A549 (cell line): Measurements from ENCODE around the gene OR6Q1. TPM values are rescaled to one million over a fixed set of nuclear protein-coding genes. Genes with fewer than 3 reads are reported as not detected.
"Not testable (repeated sequence)": the region's sequence is repeated elsewhere in the genome, so short reads cannot be mapped to it uniquely, and the experiment has no call there.

ENCODE experiments used
- ATAC-seq, 2 experiments: fragments of 200-7000 bp in 1 of 2; fragments of >200 bp in 1 of 2; cut with Nextera tagmentation in 1 of 2; cut with Tn5 transposase in 1 of 2; 3 replicates each; pipeline versions ENCODE4 v1.8.0 to v1.9.1; 2018 to 2020; ENCODE audit warnings: mild to moderate bottlenecking in 1 of 2, moderate library complexity in 1 of 2
- CTCF ChIA-PET: fragments of 300-600 bp; sonication (Branson Sonifier 250); formaldehyde crosslinking; extraction: SDS; loops from one replicate; lab custom pipeline; 2021; ENCODE audit warnings: antibody characterized with exemption, inconsistent platforms; lab: Yijun Ruan, JAX
- POLR2A ChIA-PET: fragments of 350-600 bp; formaldehyde crosslinking; extraction: SDS; loops from one replicate; lab custom pipeline; 2021; ENCODE audit warnings: antibody characterized with exemption, inconsistent platforms; lab: Yijun Ruan, JAX
- DNase-seq, 2 experiments: peaks; one replicate each; pipeline versions ENCODE4 v3.0.0 to v3.0.0-alpha.2; 2011 to 2016; ENCODE audit warnings: low read depth in 1 of 2, low spot score in 1 of 2
- FAIRE-seq: peaks from 2 replicates; lab custom pipeline; 2011; peaks lifted over from hg19 to GRCh38; lab: Jason Lieb, UNC
- H3K27ac ChIP-seq, 2 experiments: fragments of >200 bp; sonication (Bioruptor Twin); formaldehyde crosslinking; 3 replicates each; pipeline ENCODE4 v1.5.1; 2016 to 2017
- H3K4me1 ChIP-seq: fragments of >200 bp; sonication (Bioruptor Twin); formaldehyde crosslinking; 3 replicates; pipeline ENCODE4 v1.6.1; 2016
- H3K4me2 ChIP-seq: fragments of >200 bp; sonication (Bioruptor Twin); formaldehyde crosslinking; 3 replicates; pipeline ENCODE4 v1.6.1; 2016
- H3K4me3 ChIP-seq: fragments of >200 bp; sonication (Bioruptor Twin); formaldehyde crosslinking; 3 replicates; pipeline ENCODE4 v1.5.1; 2016
- H3K9me3 ChIP-seq: fragments of >200 bp; sonication (Bioruptor Twin); formaldehyde crosslinking; 3 replicates; pipeline ENCODE4 v1.6.1; 2016
- CBX2 ChIP-seq: fragments of 200-600 bp; sonication (generic); IDR thresholded peaks from 2 replicates; pipeline ENCODE4 v1.6.1; 2016; ENCODE audit warnings: low read depth, mild to moderate bottlenecking, borderline replicate concordance
- CEBPB ChIP-seq, 2 experiments: fragments of >200 bp in 1 of 2; sonication (Bioruptor Twin) in 1 of 2; formaldehyde crosslinking in 1 of 2; IDR thresholded peaks; 2 replicates each; pipeline ENCODE4 v1.6.1; 2012 to 2016
- CHD4 ChIP-seq: fragments of 200-600 bp; sonication (generic); IDR thresholded peaks from 2 replicates; pipeline ENCODE4 v1.6.1; 2016; ENCODE audit warnings: antibody characterized with exemption, mild to moderate bottlenecking, borderline replicate concordance
- ELK1 ChIP-seq: fragments of 150-350 bp; IDR thresholded peaks from 2 replicates; pipeline ENCODE4 v1.6.1; 2014; ENCODE audit warnings: low read depth, mild to moderate bottlenecking, low read length
- FOXS1 ChIP-seq: fragments of 250-450 bp; sonication (Bioruptor Pico); IDR thresholded peaks from 2 replicates; pipeline ENCODE4 v1.5.0; 2020; ENCODE audit warnings: mild to moderate bottlenecking, moderate library complexity
- HOXB5 ChIP-seq: fragments of 250-450 bp; sonication (Bioruptor Pico); IDR thresholded peaks from 2 replicates; pipeline ENCODE4 v1.5.0; 2020; ENCODE audit warnings: mild to moderate bottlenecking, moderate library complexity
- MAFK ChIP-seq: fragments of 450-650 bp; IDR thresholded peaks from 2 replicates; pipeline ENCODE4 v1.6.1; 2014; ENCODE audit not compliant: partially characterized antibody
- MYC ChIP-seq: IDR thresholded peaks from 2 replicates; pipeline ENCODE4 v1.6.1; 2012; ENCODE audit warnings: mild to moderate bottlenecking, inconsistent platforms, low read length, improper control_type of control experiment, borderline replicate concordance
- NR3C1 ChIP-seq: fragments of >200 bp; sonication (Bioruptor Twin); formaldehyde crosslinking; IDR thresholded peaks from 3 replicates; pipeline ENCODE4 v1.6.1; 2017
- SMC3 ChIP-seq: fragments of >200 bp; sonication (Bioruptor Twin); formaldehyde crosslinking; IDR thresholded peaks from 3 replicates; pipeline ENCODE4 v1.6.1; 2018; ENCODE audit warnings: inconsistent platforms
- SREBF2 ChIP-seq: fragments of 450-650 bp; IDR thresholded peaks from 2 replicates; pipeline ENCODE4 v1.6.1; 2014; ENCODE audit warnings: mild to moderate bottlenecking, moderate library complexity
- TFCP2L1 ChIP-seq: fragments of 250-450 bp; sonication (Bioruptor Pico); IDR thresholded peaks from 2 replicates; pipeline ENCODE4 v1.5.0; 2021; ENCODE audit warnings: mild to moderate bottlenecking
- TP53 ChIP-seq: fragments of 250-450 bp; sonication (Bioruptor Pico); IDR thresholded peaks from 2 replicates; pipeline ENCODE4 v1.5.0; 2021; ENCODE audit warnings: mild to moderate bottlenecking, moderate library complexity
- ZFP36 ChIP-seq: fragments of 450-650 bp; IDR thresholded peaks from 2 replicates; pipeline ENCODE4 v1.6.1; 2014; ENCODE audit warnings: borderline replicate concordance; ENCODE audit not compliant: partially characterized antibody
- WGBS: methylation state at CpG from one replicate; pipeline ENCODE4 v1.1.6; 2017; ENCODE audit errors: missing lambda C conversion rate; 5-methylcytosine and 5-hydroxymethylcytosine counted together
- polyA plus RNA-seq, 4 experiments: library from polyadenylated mRNA; depleted of rRNA in 3 of 4; stranded (reverse); fragments of >200 nt; fragmentation: RNase III in 1 of 4; extraction: RNeasy Plus Mini Kit Qiagen cat#74134 plus additional on column Dnase treatment in 1 of 4; gene quantifications; 2 replicates in 3 of 4; 3 replicates in 1 of 4; pipeline ENCODE4 v1.2.3, GENCODE V29; 2011 to 2017
- TF ChIP-seq, protein P1 (sequence below): IDR thresholded peaks from 2 replicates; pipeline ENCODE4 v1.6.1; 2012
- TF ChIP-seq, protein P2 (sequence below): fragments of >200 bp; sonication (Bioruptor Twin); formaldehyde crosslinking; IDR thresholded peaks from 3 replicates; pipeline ENCODE4 v1.6.1; 2016

Gene OR6Q1
- polyA plus RNA-seq, 2 of the 4 experiments (the other 2 are of a cell fraction), result not detected

- no peak for ATAC-seq
- H3K27ac ChIP-seq, result no peak overlapping the region
- no peaks in the 10 kb centered on the region for H3K4me1 ChIP-seq
- DNase-seq, result no peak
- FAIRE-seq, result no peak
- no peak overlapping the region for H3K4me2 ChIP-seq
- ChIA-PET POLR2A (no interaction called here), CTCF (no interaction called here)
- 29% methylated on average over 4 of the region's 4 CpGs for WGBS
- no peaks in the 10 kb centered on the region for H3K9me3 ChIP-seq
- H3K4me3 ChIP-seq, result no peak overlapping the region
- TF ChIP-seq MAFK, result no peak
- no peak for TF ChIP-seq SMC3
- TF ChIP-seq TP53 (CRISPR knock-in tag), result no peak
- TF ChIP-seq, protein P1, sequence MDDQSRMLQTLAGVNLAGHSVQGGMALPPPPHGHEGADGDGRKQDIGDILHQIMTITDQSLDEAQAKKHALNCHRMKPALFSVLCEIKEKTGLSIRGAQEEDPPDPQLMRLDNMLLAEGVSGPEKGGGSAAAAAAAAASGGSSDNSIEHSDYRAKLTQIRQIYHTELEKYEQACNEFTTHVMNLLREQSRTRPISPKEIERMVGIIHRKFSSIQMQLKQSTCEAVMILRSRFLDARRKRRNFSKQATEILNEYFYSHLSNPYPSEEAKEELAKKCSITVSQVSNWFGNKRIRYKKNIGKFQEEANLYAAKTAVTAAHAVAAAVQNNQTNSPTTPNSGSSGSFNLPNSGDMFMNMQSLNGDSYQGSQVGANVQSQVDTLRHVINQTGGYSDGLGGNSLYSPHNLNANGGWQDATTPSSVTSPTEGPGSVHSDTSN, result no peak
- no peak for TF ChIP-seq ZFP36
- no peak for TF ChIP-seq SREBF2
- no peak for TF ChIP-seq TFCP2L1
- no peak for TF ChIP-seq FOXS1 (CRISPR knock-in tag)
- no peak for TF ChIP-seq CHD4
- TF ChIP-seq CBX2, result no peak
- TF ChIP-seq CEBPB (IDR thresholded peaks at IDR 0.05), result no peak
- no peak for TF ChIP-seq ELK1
- TF ChIP-seq HOXB5 (CRISPR knock-in tag), result no peak
Measured at GRCh38 chr11:57982776-57983175, 48.0 kb upstream of the OR6Q1 start.

- ChIA-PET POLR2A (no interaction called here), CTCF (no interaction called here)
- no peak for DNase-seq
- TF ChIP-seq FOXS1 (CRISPR knock-in tag) (no peak), MYC (no peak), NR3C1 (no peak)
- TF ChIP-seq, protein P2, sequence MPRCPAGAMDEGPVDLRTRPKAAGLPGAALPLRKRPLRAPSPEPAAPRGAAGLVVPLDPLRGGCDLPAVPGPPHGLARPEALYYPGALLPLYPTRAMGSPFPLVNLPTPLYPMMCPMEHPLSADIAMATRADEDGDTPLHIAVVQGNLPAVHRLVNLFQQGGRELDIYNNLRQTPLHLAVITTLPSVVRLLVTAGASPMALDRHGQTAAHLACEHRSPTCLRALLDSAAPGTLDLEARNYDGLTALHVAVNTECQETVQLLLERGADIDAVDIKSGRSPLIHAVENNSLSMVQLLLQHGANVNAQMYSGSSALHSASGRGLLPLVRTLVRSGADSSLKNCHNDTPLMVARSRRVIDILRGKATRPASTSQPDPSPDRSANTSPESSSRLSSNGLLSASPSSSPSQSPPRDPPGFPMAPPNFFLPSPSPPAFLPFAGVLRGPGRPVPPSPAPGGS, result no peak
- TF ChIP-seq, protein P1, result no peak
- H3K4me3 ChIP-seq, result no peak overlapping the region
- 28% methylated on average over 3 of the region's 3 CpGs for WGBS
- ATAC-seq, result no peak
- H3K27ac ChIP-seq, result no peak overlapping the region
- no peaks in the 10 kb centered on the region for H3K9me3 ChIP-seq
- FAIRE-seq, result no peak
- no peaks in the 10 kb centered on the region for H3K4me1 ChIP-seq
- no peak overlapping the region for H3K4me2 ChIP-seq
Measured at GRCh38 chr11:57983191-57983590, 47.6 kb upstream of the OR6Q1 start.

GRCh38 chr11:57999523-57999922 is 31.2 kb upstream of the OR6Q1 start:
- H3K27ac ChIP-seq, H3K9me3 ChIP-seq, CTCF ChIA-PET, H3K4me1 ChIP-seq, H3K4me2 ChIP-seq, ATAC-seq, H3K4me3 ChIP-seq, POLR2A ChIA-PET, DNase-seq, FAIRE-seq: not testable (repeated sequence)
- WGBS, result 47% methylated on average over 13 of the region's 13 CpGs

GRCh38 chr11:58000021-58000420 is 30.7 kb upstream of the OR6Q1 start:
- H3K4me3 ChIP-seq, FAIRE-seq, ATAC-seq, DNase-seq, H3K4me1 ChIP-seq, H3K9me3 ChIP-seq, POLR2A ChIA-PET, H3K4me2 ChIP-seq, H3K27ac ChIP-seq: not testable (repeated sequence)
- CTCF ChIA-PET, result interaction anchor here (0.9 kb wide), 1 partner anchor 568 kb away, joined by 3 read pairs; no protein-coding TSS in a partner anchor
- WGBS, result 52% methylated on average over 6 of the region's 10 CpGs
